Natural killer cell (primary cell): ENCODE measurements around the gene GGTLC1. TPM values are rescaled to one million over a fixed set of nuclear protein-coding genes. Genes with fewer than 3 reads are reported as not detected.

Experiments
- ATAC-seq, 3 donors: fragments of 150-1000 bp in 2 of 3; fragments of 200-7000 bp in 1 of 3; cut with Tn5 transposase; 1 replicate in 1 of 3; 2 replicates in 2 of 3; pipeline ENCODE4 v1.10.0; 2021; ENCODE audit warnings: mild to moderate bottlenecking in 2 of 3, moderate library complexity in 2 of 3
- DNase-seq, 2 donors: peaks; one replicate each; pipeline versions ENCODE4 v3.0.0 to v3.0.0-alpha.2; 2013 to 2021; ENCODE audit warnings: mixed read lengths in 1 of 2
- H3K27ac ChIP-seq: one replicate; pipeline ENCODE4 v1.5.1; 2013; ENCODE audit warnings: mild to moderate bottlenecking, low read length
- H3K27me3 ChIP-seq: one replicate; pipeline ENCODE4 v1.6.1; 2013; ENCODE audit warnings: low read length; ENCODE audit not compliant: control insufficient read depth, insufficient read depth
- H3K36me3 ChIP-seq: one replicate; pipeline ENCODE4 v1.6.1; 2013; ENCODE audit warnings: low read length; ENCODE audit not compliant: control insufficient read depth, insufficient read depth
- H3K4me1 ChIP-seq: one replicate; pipeline ENCODE4 v1.6.1; 2013; ENCODE audit warnings: low read length; ENCODE audit not compliant: control insufficient read depth, insufficient read depth
- H3K4me3 ChIP-seq: one replicate; pipeline ENCODE4 v1.5.1; 2013; ENCODE audit warnings: low read length
- H3K9me3 ChIP-seq: one replicate; pipeline ENCODE4 v1.6.1; 2013; ENCODE audit warnings: low read length; ENCODE audit not compliant: control insufficient read depth, insufficient read depth
- H3K27ac Mint-ChIP-seq, 2 donors: one replicate each; pipeline ENCODE4 v1.8.0; 2022; ENCODE audit warnings: mild to moderate bottlenecking in 2 of 2, mixed read lengths in 2 of 2, moderate library complexity in 1 of 2
- H3K27me3 Mint-ChIP-seq, 2 donors: one replicate each; pipeline ENCODE4 v1.8.0; 2022; ENCODE audit warnings: low read depth in 2 of 2, mixed read lengths in 2 of 2
- H3K36me3 Mint-ChIP-seq: one replicate; pipeline ENCODE4 v1.8.0; 2022; ENCODE audit warnings: mixed read lengths
- H3K4me1 Mint-ChIP-seq, 2 donors: one replicate each; pipeline ENCODE4 v1.8.0; 2022; ENCODE audit warnings: mixed read lengths in 2 of 2
- H3K4me3 Mint-ChIP-seq: one replicate; pipeline ENCODE4 v1.8.0; 2022; ENCODE audit warnings: mild to moderate bottlenecking, moderate library complexity, mixed read lengths
- H3K9me3 Mint-ChIP-seq, 2 donors: one replicate each; pipeline ENCODE4 v1.8.0; 2022; ENCODE audit warnings: mixed read lengths in 2 of 2
- CTCF ChIP-seq: fragments of 200-600 bp; IDR thresholded peaks from one replicate; pipeline ENCODE4 v1.8.0; 2022; ENCODE audit warnings: antibody characterized with exemption
- WGBS: methylation state at CpG from one replicate; pipeline ENCODE4 v1.1.7; 2013; ENCODE audit warnings: missing lambda C conversion rate; ENCODE audit not compliant: insufficient coverage; 5-methylcytosine and 5-hydroxymethylcytosine counted together
- intact Hi-C: fragments of 100-400 bp; cut with micrococcal nuclease; formaldehyde crosslinking; loops from one replicate; pipeline ENCODE4 v1.14.2; 2022
- total RNA-seq, 4 donors: library from RNA; stranded (reverse); fragments of 120-200 nt in 1 of 4; gene quantifications; one replicate each; pipeline versions ENCODE4 v1.2.3 to v1.2.4, GENCODE V29; 2013 to 2022

GGTLC1 gene
- total RNA-seq, 3 donors from 2014 or later (not counting 1 experiment from before 2014, with no cell fraction given) = not detected

GRCh38 chr20:23967616-23967979, 21.0 kb downstream of the GGTLC1 start:
- Histone ChIP-seq H3K27ac (no peak overlapping the region), H3K27me3 (no peaks in the 10 kb centered on the region), H3K9me3 (no peaks in the 10 kb centered on the region), H3K4me1 (no peaks in the 10 kb centered on the region), H3K4me3 (no peak overlapping the region), H3K36me3 (no peaks in the 10 kb centered on the region)
- H3K27ac Mint-ChIP-seq = no peak overlapping the region
- no peaks in the 10 kb centered on the region for H3K4me1 Mint-ChIP-seq
- DNase-seq (no peak), ATAC-seq (no peak)
- peaks cover 0 to 2% of the 10 kb centered on the region in 2 donors for H3K9me3 Mint-ChIP-seq
- WGBS = 74% methylated on average over 7 of the region's 7 CpGs
- TF ChIP-seq CTCF = no peak
- intact Hi-C loops = no loop called here
- H3K27me3 Mint-ChIP-seq = peaks cover 22 to 32% of the 10 kb centered on the region in 2 donors
- H3K36me3 Mint-ChIP-seq = no peaks in the 10 kb centered on the region
- H3K4me3 Mint-ChIP-seq = no peak overlapping the region

- DNase-seq (no peak), ATAC-seq (no peak)
- no peak overlapping the region for H3K27ac Mint-ChIP-seq
- peaks cover 0 to 2% of the 10 kb centered on the region in 2 donors for H3K9me3 Mint-ChIP-seq
- Histone ChIP-seq H3K27me3 (no peaks in the 10 kb centered on the region), H3K36me3 (no peaks in the 10 kb centered on the region), H3K9me3 (no peaks in the 10 kb centered on the region), H3K4me1 (no peaks in the 10 kb centered on the region), H3K27ac (no peak overlapping the region), H3K4me3 (no peak overlapping the region)
- WGBS = 94% methylated on average over 7 of the region's 8 CpGs
- H3K27me3 Mint-ChIP-seq = peaks cover 26 to 37% of the 10 kb centered on the region in 2 donors
- no peak for TF ChIP-seq CTCF
- H3K4me1 Mint-ChIP-seq = no peaks in the 10 kb centered on the region
- intact Hi-C loops = no loop called here
- no peak overlapping the region for H3K4me3 Mint-ChIP-seq
- no peaks in the 10 kb centered on the region for H3K36me3 Mint-ChIP-seq
Observed at GRCh38 chr20:23966927-23967615, 21.5 kb downstream of the GGTLC1 start.

GRCh38 chr20:23966298-23966697, 22.3 kb downstream of the GGTLC1 start:
- Mint-ChIP-seq H3K4me1 (no peaks in the 10 kb centered on the region), H3K9me3 (peaks cover 0 to 2% of the 10 kb centered on the region in 2 donors), H3K27ac (no peak overlapping the region), H3K36me3 (no peaks in the 10 kb centered on the region), H3K27me3 (peaks cover 27 to 42% of the 10 kb centered on the region in 2 donors), H3K4me3 (no peak overlapping the region)
- no peaks in the 10 kb centered on the region for H3K36me3 ChIP-seq
- H3K4me1 ChIP-seq = no peaks in the 10 kb centered on the region
- intact Hi-C loops = no loop called here
- DNase-seq (no peak), ATAC-seq (no peak)
- 86% methylated on average over 5 of the region's 6 CpGs for WGBS
- H3K9me3 ChIP-seq = no peaks in the 10 kb centered on the region
- H3K4me3 ChIP-seq = no peak overlapping the region
- H3K27ac ChIP-seq = no peak overlapping the region
- H3K27me3 ChIP-seq = no peaks in the 10 kb centered on the region
- no peak for TF ChIP-seq CTCF

- 38% methylated on average over 1 of the region's 1 CpG for WGBS
- ATAC-seq (no peak), DNase-seq (no peak)
- no peaks in the 10 kb centered on the region for H3K36me3 ChIP-seq
- no peaks in the 10 kb centered on the region for H3K4me1 ChIP-seq
- Mint-ChIP-seq H3K4me1 (no peaks in the 10 kb centered on the region), H3K9me3 (peaks cover 0 to 2% of the 10 kb centered on the region in 2 donors), H3K27ac (no peak overlapping the region), H3K27me3 (peaks cover 29 to 61% of the 10 kb centered on the region in 2 donors), H3K36me3 (no peaks in the 10 kb centered on the region), H3K4me3 (no peak overlapping the region)
- TF ChIP-seq CTCF = no peak
- no peaks in the 10 kb centered on the region for H3K27me3 ChIP-seq
- H3K9me3 ChIP-seq = no peaks in the 10 kb centered on the region
- H3K4me3 ChIP-seq = no peak overlapping the region
- H3K27ac ChIP-seq = no peak overlapping the region
- intact Hi-C loops = no loop called here
Observed at GRCh38 chr20:23963941-23964340, 24.6 kb downstream of the GGTLC1 start.
